Esophagus muscularis mucosa (tissue), 4 donors: Measurements from ENCODE around the gene SEMA3G.

Source experiments
- CTCF ChIP-seq, 3 experiments: fragments of 200-600 bp in 2 of 3; fragments of 450-650 bp in 1 of 3; sonication (generic) in 2 of 3; IDR thresholded peaks; one replicate each; pipeline ENCODE4 v1.5.1; 2017 to 2019; ENCODE audit warnings: antibody characterized with exemption in 3 of 3, mild to moderate bottlenecking in 2 of 3, moderate library complexity in 1 of 3
- EP300 ChIP-seq: sonication (generic); formaldehyde crosslinking; IDR thresholded peaks from one replicate; pipeline ENCODE4 v1.6.1; 2017; ENCODE audit warnings: antibody characterized with exemption
- POLR2A ChIP-seq: fragments of 450-650 bp; IDR thresholded peaks from one replicate; pipeline ENCODE4 v1.6.1; 2017; ENCODE audit warnings: antibody characterized with exemption, moderate library complexity, mild to moderate bottlenecking, low read depth

GRCh38 chr3:52440249-52440551 lies 4.7 kb downstream of the SEMA3G start:
- TF ChIP-seq CTCF (IDR thresholded peaks at IDR 0.05) = no peak
- TF ChIP-seq EP300 = no peak
- no peak for TF ChIP-seq POLR2A
